H9 (cell line): ENCODE results near the gene TRAIP. TPM values are rescaled to one million over a fixed set of nuclear protein-coding genes. Genes with fewer than 3 reads are reported as not detected.

Experiments used
- DNase-seq: peaks from one replicate; pipeline ENCODE4 v3.0.0-alpha.2; 2017
- H2AFZ ChIP-seq: one replicate; pipeline ENCODE4 v1.6.1; 2013; ENCODE audit warnings: mild to moderate bottlenecking, low read length, control low read depth, moderate library complexity
- H2AK5ac ChIP-seq: 2 replicates; pipeline ENCODE4 v1.6.1; 2013; ENCODE audit warnings: low read length, control low read depth, mixed read lengths; ENCODE audit not compliant: insufficient read length
- H2BK120ac ChIP-seq: one replicate; pipeline ENCODE4 v1.6.1; 2013; ENCODE audit warnings: low read depth, mild to moderate bottlenecking, low read length, control low read depth, inconsistent platforms; ENCODE audit not compliant: poor library complexity, severe bottlenecking
- H2BK12ac ChIP-seq: 2 replicates; pipeline ENCODE4 v1.6.1; 2013; ENCODE audit warnings: low read length, control low read depth, mixed read lengths, low read depth; ENCODE audit not compliant: insufficient read length
- H2BK15ac ChIP-seq: 2 replicates; pipeline ENCODE4 v1.6.1; 2013; ENCODE audit warnings: low read depth, low read length, control low read depth
- H2BK20ac ChIP-seq: one replicate; pipeline ENCODE4 v1.6.1; 2013; ENCODE audit warnings: low read depth, mild to moderate bottlenecking, low read length, control low read depth, inconsistent platforms; ENCODE audit not compliant: poor library complexity, severe bottlenecking
- H2BK5ac ChIP-seq: 2 replicates; pipeline ENCODE4 v1.6.1; 2013; ENCODE audit warnings: low read length, control low read depth, mixed read lengths; ENCODE audit not compliant: insufficient read length
- H3K14ac ChIP-seq: 2 replicates; pipeline ENCODE4 v1.6.1; 2013; ENCODE audit warnings: low read length, control low read depth; ENCODE audit not compliant: insufficient read depth
- H3K18ac ChIP-seq: 2 replicates; pipeline ENCODE4 v1.6.1; 2013; ENCODE audit warnings: low read depth, mild to moderate bottlenecking, mixed read lengths, low read length, control low read depth; ENCODE audit not compliant: insufficient read length
- H3K23ac ChIP-seq: 2 replicates; pipeline ENCODE4 v1.6.1; 2013; ENCODE audit warnings: low read length, control low read depth, mixed read lengths, low read depth; ENCODE audit not compliant: insufficient read length
- H3K23me2 ChIP-seq: 2 replicates; pipeline ENCODE4 v1.6.1; 2013; ENCODE audit warnings: low read depth, mild to moderate bottlenecking, mixed read lengths, low read length, control low read depth; ENCODE audit not compliant: insufficient read length, poor library complexity, severe bottlenecking
- H3K27ac ChIP-seq: 2 replicates; pipeline ENCODE4 v1.5.1; 2013; ENCODE audit warnings: low read length, control low read depth, mixed read lengths, low read depth; ENCODE audit not compliant: insufficient read length
- H3K27me3 ChIP-seq: 2 replicates; pipeline ENCODE4 v1.6.1; 2013; ENCODE audit warnings: low read length, control low read depth, inconsistent platforms; ENCODE audit not compliant: insufficient read depth
- H3K4ac ChIP-seq: 2 replicates; pipeline ENCODE4 v1.6.1; 2013; ENCODE audit warnings: low read depth, mild to moderate bottlenecking, control low read depth, inconsistent platforms, low read length, moderate library complexity
- H3K4me1 ChIP-seq: 2 replicates; pipeline ENCODE4 v1.6.1; 2013; ENCODE audit warnings: low read length, control low read depth, inconsistent platforms; ENCODE audit not compliant: insufficient read depth
- H3K4me2 ChIP-seq: 2 replicates; pipeline ENCODE4 v1.6.1; 2013; ENCODE audit warnings: low read length, control low read depth, mixed read lengths; ENCODE audit not compliant: insufficient read length, insufficient read depth
- H3K56ac ChIP-seq: 2 replicates; pipeline ENCODE4 v1.6.1; 2013; ENCODE audit warnings: low read depth, mild to moderate bottlenecking, mixed read lengths, low read length, control low read depth; ENCODE audit not compliant: insufficient read length
- H3K79me1 ChIP-seq: 2 replicates; pipeline ENCODE4 v1.6.1; 2013; ENCODE audit warnings: low read depth, mild to moderate bottlenecking, moderate library complexity, low read length, control low read depth, inconsistent platforms; ENCODE audit not compliant: insufficient read depth, poor library complexity, severe bottlenecking
- H3K79me2 ChIP-seq: 2 replicates; pipeline ENCODE4 v1.6.1; 2013; ENCODE audit warnings: low read length, control low read depth, inconsistent platforms; ENCODE audit not compliant: insufficient read depth
- H3K9ac ChIP-seq: 2 replicates; pipeline ENCODE4 v1.6.1; 2013; ENCODE audit warnings: low read length, control low read depth, mixed read lengths; ENCODE audit not compliant: insufficient read length; ENCODE audit errors: extremely low read depth
- H3K9me3 ChIP-seq: one replicate; pipeline ENCODE4 v1.6.1; 2013; ENCODE audit warnings: low read depth, low read length, inconsistent platforms; ENCODE audit not compliant: control insufficient read depth
- H3T11ph ChIP-seq: one replicate; pipeline ENCODE4 v1.6.1; 2013; ENCODE audit warnings: mild to moderate bottlenecking, low read length, control low read depth, inconsistent platforms
- H4K20me1 ChIP-seq: one replicate; pipeline ENCODE4 v1.6.1; 2013; ENCODE audit not compliant: control insufficient read depth, insufficient read length, insufficient read depth
- H4K5ac ChIP-seq: 2 replicates; pipeline ENCODE4 v1.6.1; 2013; ENCODE audit warnings: low read depth, mild to moderate bottlenecking, mixed read lengths, low read length, control low read depth; ENCODE audit not compliant: insufficient read length
- H4K8ac ChIP-seq: replicated peaks from 2 replicates; pipeline ENCODE4 v1.6.1; 2013; ENCODE audit warnings: low read length, control low read depth, mixed read lengths, low read depth; ENCODE audit not compliant: insufficient read length
- H4K91ac ChIP-seq: 2 replicates; pipeline ENCODE4 v1.6.1; 2013; ENCODE audit warnings: low read depth, mild to moderate bottlenecking, moderate library complexity, mixed read lengths, low read length, control low read depth; ENCODE audit not compliant: insufficient read length
- H3K27ac Mint-ChIP-seq, 3 experiments: 2 replicates in 2 of 3; 3 replicates in 1 of 3; pipeline ENCODE4 v1.8.0; 2020 to 2021; ENCODE audit warnings: mixed read lengths in 3 of 3, mild to moderate bottlenecking in 1 of 3, moderate library complexity in 1 of 3
- H3K27me3 Mint-ChIP-seq: 2 replicates; pipeline ENCODE4 v1.8.0; 2021; ENCODE audit warnings: low read depth, mild to moderate bottlenecking, moderate library complexity, mixed read lengths
- H3K36me3 Mint-ChIP-seq, 3 experiments: 2 replicates in 2 of 3; 3 replicates in 1 of 3; pipeline ENCODE4 v1.8.0; 2020 to 2021; ENCODE audit warnings: low read depth in 3 of 3, mixed read lengths in 3 of 3; ENCODE audit not compliant: insufficient read depth in 1 of 3
- H3K4me1 Mint-ChIP-seq, 2 experiments: 2 replicates each; pipeline ENCODE4 v1.8.0; 2020; ENCODE audit warnings: mixed read lengths in 2 of 2
- H3K4me3 Mint-ChIP-seq, 2 experiments: 2 replicates in 1 of 2; 3 replicates in 1 of 2; pipeline ENCODE4 v1.8.0; 2020 to 2021; ENCODE audit warnings: mild to moderate bottlenecking in 2 of 2, mixed read lengths in 2 of 2, moderate library complexity in 1 of 2
- H3K9me3 Mint-ChIP-seq, 2 experiments: 2 replicates in 1 of 2; 3 replicates in 1 of 2; pipeline ENCODE4 v1.8.0; 2020; ENCODE audit warnings: mild to moderate bottlenecking in 2 of 2, mixed read lengths in 2 of 2, moderate library complexity in 1 of 2
- WGBS: extraction: QIAGEN DNeasy Blood & Tissue Kit; methylation state at CpG from one replicate; pipeline ENCODE4 v1.1.7; 2013; ENCODE audit warnings: missing lambda C conversion rate, low lambda C conversion rate, mixed read lengths; ENCODE audit not compliant: insufficient read length; ENCODE audit errors: extremely low coverage; 5-methylcytosine and 5-hydroxymethylcytosine counted together
- total RNA-seq: library from RNA; stranded (reverse); gene quantifications from 2 replicates; pipeline ENCODE4 v1.2.1, GENCODE V29; 2021
- TF ChIP-seq, protein P1 (sequence below): fragments of 200-600 bp; sonication (generic); conservative IDR thresholded peaks from 3 replicates; pipeline ENCODE4 v1.8.0; 2021; ENCODE audit warnings: antibody characterized with exemption, mild to moderate bottlenecking

TRAIP gene
- total RNA-seq, 1 experiment from 2014 or later: 36.7 TPM

- H3K27me3 ChIP-seq: no peaks in the 10 kb centered on the region; the same call in 1 of the 2 replicates
- H3K56ac ChIP-seq: no peak overlapping the region
- H3K4me2 ChIP-seq: peak overlapping the region; percentile 24
- H3K18ac ChIP-seq: peak overlapping the region; percentile 8
- no peak overlapping the region for H3K27ac ChIP-seq
- H4K20me1 ChIP-seq: no peaks in the 10 kb centered on the region
- no peak overlapping the region for H2BK20ac ChIP-seq
- peak overlapping the region; percentile 87 to 92 for H3K4me3 Mint-ChIP-seq
- no peaks in the 10 kb centered on the region for H3K9me3 ChIP-seq
- H3K14ac ChIP-seq: 0 out of 2 replicates have a peak overlapping the region, but pooled peaks have one; percentile 52
- H2AK5ac ChIP-seq: no peak overlapping the region
- H3K27me3 Mint-ChIP-seq: no peaks in the 10 kb centered on the region; the same call in 1 of the 2 replicates
- H3K9ac ChIP-seq: no peak overlapping the region
- no peaks in the 10 kb centered on the region; a peak in 1 of 5 replicates for H3K9me3 Mint-ChIP-seq
- H3K4ac ChIP-seq: no peak overlapping the region
- H2AFZ ChIP-seq: no peak overlapping the region
- peaks cover 5% of the 10 kb centered on the region for H3K23me2 ChIP-seq
- H3K4me1 ChIP-seq: no peaks in the 10 kb centered on the region
- H3K79me1 ChIP-seq: peaks cover 6% of the 10 kb centered on the region
- no peak overlapping the region for H3K23ac ChIP-seq
- DNase-seq: no peak
- H3T11ph ChIP-seq: no peak overlapping the region
- no peak overlapping the region for H2BK15ac ChIP-seq
- no peak overlapping the region for H4K5ac ChIP-seq
- H2BK5ac ChIP-seq: no peak overlapping the region
- H2BK12ac ChIP-seq: no peak overlapping the region
- peaks cover 10 to 24% (median 21%) of the 10 kb centered on the region in 3 experiments for H3K36me3 Mint-ChIP-seq
- H2BK120ac ChIP-seq: no peak overlapping the region
- H4K8ac ChIP-seq: no peak overlapping the region
- TF ChIP-seq, protein P1, sequence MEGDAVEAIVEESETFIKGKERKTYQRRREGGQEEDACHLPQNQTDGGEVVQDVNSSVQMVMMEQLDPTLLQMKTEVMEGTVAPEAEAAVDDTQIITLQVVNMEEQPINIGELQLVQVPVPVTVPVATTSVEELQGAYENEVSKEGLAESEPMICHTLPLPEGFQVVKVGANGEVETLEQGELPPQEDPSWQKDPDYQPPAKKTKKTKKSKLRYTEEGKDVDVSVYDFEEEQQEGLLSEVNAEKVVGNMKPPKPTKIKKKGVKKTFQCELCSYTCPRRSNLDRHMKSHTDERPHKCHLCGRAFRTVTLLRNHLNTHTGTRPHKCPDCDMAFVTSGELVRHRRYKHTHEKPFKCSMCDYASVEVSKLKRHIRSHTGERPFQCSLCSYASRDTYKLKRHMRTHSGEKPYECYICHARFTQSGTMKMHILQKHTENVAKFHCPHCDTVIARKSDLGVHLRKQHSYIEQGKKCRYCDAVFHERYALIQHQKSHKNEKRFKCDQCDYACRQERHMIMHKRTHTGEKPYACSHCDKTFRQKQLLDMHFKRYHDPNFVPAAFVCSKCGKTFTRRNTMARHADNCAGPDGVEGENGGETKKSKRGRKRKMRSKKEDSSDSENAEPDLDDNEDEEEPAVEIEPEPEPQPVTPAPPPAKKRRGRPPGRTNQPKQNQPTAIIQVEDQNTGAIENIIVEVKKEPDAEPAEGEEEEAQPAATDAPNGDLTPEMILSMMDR: no peak
- H3K4me1 Mint-ChIP-seq: peaks cover 15 to 23% of the 10 kb centered on the region in 2 experiments
- peak overlapping the region; percentile 48 to 97 (median 92); a peak in 5 of 7 replicates for H3K27ac Mint-ChIP-seq
- no CpG with 5 or more reads among the region's 3 CpGs for WGBS
- H4K91ac ChIP-seq: no peak overlapping the region
- H3K79me2 ChIP-seq: peaks cover 2% of the 10 kb centered on the region; the same call in 1 of the 2 replicates
Measured at GRCh38 chr3:49787182-49787464, 69.2 kb downstream of the TRAIP start.
